PC-9 (cell line): ENCODE data around the gene HSPA2.

Experiments used
- CTCF ChIP-seq: fragments of 200-600 bp; sonication (generic); conservative IDR thresholded peaks from 2 replicates; pipeline ENCODE4 v1.6.1; 2017; ENCODE audit warnings: mixed run types, antibody characterized with exemption, mild to moderate bottlenecking, moderate library complexity
- EZH2 ChIP-seq: fragments of 200-600 bp; sonication (generic); IDR thresholded peaks from 2 replicates; pipeline ENCODE4 v1.8.0; 2017; ENCODE audit warnings: antibody characterized with exemption, low read depth

GRCh38 chr14:64556526-64556925 lies 16.0 kb downstream of the HSPA2 start:
- TF ChIP-seq CTCF (no peak), EZH2 (no peak)
